H1 (cell line): ENCODE data around the gene WDR93. TPM values are rescaled to one million over a fixed set of nuclear protein-coding genes. Genes with fewer than 3 reads are reported as not detected.

Source experiments
- CTCF ChIA-PET: fragments of 300-600 bp; sonication (Branson Sonifier 250); formaldehyde crosslinking; loops from one replicate; lab custom pipeline; 2021; ENCODE audit not compliant: partially characterized antibody; lab: Charles Lee
- POLR2A ChIA-PET: fragments of 300-600 bp; sonication (Branson Sonifier 250); formaldehyde crosslinking; loops from one replicate; lab custom pipeline; 2021; ENCODE audit warnings: inconsistent platforms; ENCODE audit not compliant: partially characterized antibody; lab: Charles Lee
- DNase-seq, 2 experiments: peaks; one replicate each; pipeline versions ENCODE4 v3.0.0 to v3.0.0-alpha.2; 2010 to 2022; ENCODE audit warnings: low spot score in 2 of 2, low read depth in 1 of 2, mixed read lengths in 1 of 2
- FAIRE-seq: peaks from 2 replicates; lab custom pipeline; 2011; peaks lifted over from hg19 to GRCh38; lab: Jason Lieb, UNC
- H2AFZ ChIP-seq: 2 replicates; pipeline ENCODE4 v1.8.1; 2012; ENCODE audit warnings: low read length, inconsistent platforms
- H2AK5ac ChIP-seq: 2 replicates; pipeline ENCODE4 v1.6.1; 2013; ENCODE audit warnings: low read depth, low read length
- H2BK120ac ChIP-seq: replicated peaks from 2 replicates; pipeline ENCODE3; 2013; ENCODE audit warnings: low read depth, low read length, inconsistent platforms
- H2BK12ac ChIP-seq: 2 replicates; pipeline ENCODE4 v1.6.1; 2013; ENCODE audit warnings: low read depth, low read length
- H2BK15ac ChIP-seq: 2 replicates; pipeline ENCODE4 v1.6.1; 2013; ENCODE audit warnings: low read length
- H2BK20ac ChIP-seq: 2 replicates; pipeline ENCODE4 v1.6.1; 2013; ENCODE audit warnings: low read length
- H2BK5ac ChIP-seq: 2 replicates; pipeline ENCODE4 v1.6.1; 2013; ENCODE audit warnings: low read depth, low read length
- H3K14ac ChIP-seq: 2 replicates; pipeline ENCODE4 v1.6.1; 2013; ENCODE audit warnings: inconsistent platforms; ENCODE audit not compliant: insufficient read length
- H3K18ac ChIP-seq: 2 replicates; pipeline ENCODE4 v1.6.1; 2013; ENCODE audit warnings: low read length; ENCODE audit errors: extremely low read depth
- H3K23ac ChIP-seq: 2 replicates; pipeline ENCODE4 v1.6.1; 2013; ENCODE audit warnings: inconsistent platforms; ENCODE audit not compliant: insufficient read length
- H3K23me2 ChIP-seq: 2 replicates; pipeline ENCODE4 v1.6.1; 2013; ENCODE audit warnings: low read depth, low read length
- H3K27ac ChIP-seq: 2 replicates; pipeline ENCODE4 v1.6.1; 2011; ENCODE audit warnings: low read depth, low read length, inconsistent platforms
- H3K27me3 ChIP-seq, 4 experiments: replicated peaks in 1 of 4; 1 replicate in 1 of 4; 2 replicates in 3 of 4; pipeline versions ENCODE4 v1.6.1 to v1.8.1; 2011 to 2013; ENCODE audit warnings: low read length in 3 of 4, mild to moderate bottlenecking in 3 of 4, inconsistent platforms in 2 of 4, mixed read lengths in 2 of 4, moderate library complexity in 1 of 4; ENCODE audit not compliant: control insufficient read depth in 3 of 4, insufficient read depth in 3 of 4; ENCODE audit errors: extremely low read depth in 1 of 4
- H3K36me3 ChIP-seq, 4 experiments: 2 replicates each; pipeline versions ENCODE4 v1.6.1 to v1.8.1; 2011 to 2013; ENCODE audit warnings: mild to moderate bottlenecking in 4 of 4, low read length in 3 of 4, moderate library complexity in 2 of 4, control low read depth in 1 of 4, inconsistent platforms in 1 of 4; ENCODE audit not compliant: insufficient read depth in 4 of 4, control insufficient read depth in 2 of 4
- H3K4ac ChIP-seq: replicated peaks from 2 replicates; pipeline ENCODE3; 2013; ENCODE audit warnings: low read length, low read depth, mixed read lengths, inconsistent platforms; ENCODE audit not compliant: insufficient read length
- H3K4me1 ChIP-seq, 4 experiments: replicated peaks in 1 of 4; 1 replicate in 1 of 4; 2 replicates in 3 of 4; pipeline versions ENCODE4 v1.6.1 to v1.8.1; 2011 to 2013; ENCODE audit warnings: low read length in 3 of 4, inconsistent platforms in 2 of 4, mixed read lengths in 1 of 4; ENCODE audit not compliant: insufficient read depth in 4 of 4, control insufficient read depth in 3 of 4
- H3K4me2 ChIP-seq, 2 experiments: 2 replicates each; pipeline versions ENCODE4 v1.6.1 to v1.8.1; 2011 to 2013; ENCODE audit warnings: low read depth in 2 of 2, low read length in 2 of 2, control low read depth in 1 of 2, inconsistent platforms in 1 of 2, mild to moderate bottlenecking in 1 of 2; ENCODE audit not compliant: insufficient read depth in 1 of 2
- H3K4me3 ChIP-seq, 4 experiments: fragments of 200-600, 300-600 bp in 1 of 4; sonication (generic), shearing (Covaris generic), sonication (Bioruptor Twin) in 1 of 4; 2 replicates each; pipeline versions ENCODE4 v1.5.1 to v1.8.1; 2011 to 2016; ENCODE audit warnings: low read length in 4 of 4, low read depth in 3 of 4, control low read depth in 2 of 4, inconsistent platforms in 2 of 4, mild to moderate bottlenecking in 2 of 4, mixed read lengths in 1 of 4, moderate library complexity in 1 of 4; ENCODE audit not compliant: insufficient read depth in 2 of 4; ENCODE audit errors: extremely low read depth in 1 of 4
- H3K56ac ChIP-seq: replicated peaks from 2 replicates; pipeline ENCODE3; 2013; ENCODE audit warnings: low read depth, mild to moderate bottlenecking, mixed read lengths, low read length, inconsistent platforms; ENCODE audit not compliant: insufficient read length
- H3K79me1 ChIP-seq: 2 replicates; pipeline ENCODE4 v1.6.1; 2013; ENCODE audit warnings: low read depth, low read length, control low read depth
- H3K79me2 ChIP-seq, 2 experiments: 2 replicates each; pipeline versions ENCODE4 v1.6.1 to v1.8.1; 2012 to 2013; ENCODE audit warnings: low read length in 2 of 2, mild to moderate bottlenecking in 2 of 2, inconsistent platforms in 1 of 2; ENCODE audit not compliant: insufficient read depth in 2 of 2, control insufficient read depth in 1 of 2
- H3K9ac ChIP-seq, 4 experiments: replicated peaks in 1 of 4; 1 replicate in 1 of 4; 2 replicates in 3 of 4; pipeline versions ENCODE4 v1.6.1 to v1.8.1; 2011 to 2013; ENCODE audit warnings: low read depth in 3 of 4, low read length in 3 of 4, control low read depth in 2 of 4, mild to moderate bottlenecking in 2 of 4, moderate library complexity in 2 of 4, inconsistent platforms in 1 of 4; ENCODE audit errors: extremely low read depth in 1 of 4
- H3K9me3 ChIP-seq, 2 experiments: 2 replicates each; pipeline versions ENCODE4 v1.6.1 to v1.8.1; 2012 to 2013; ENCODE audit warnings: mild to moderate bottlenecking in 2 of 2, moderate library complexity in 2 of 2, control low read depth in 1 of 2, inconsistent platforms in 1 of 2, low read depth in 1 of 2, low read length in 1 of 2, mixed read lengths in 1 of 2; ENCODE audit not compliant: insufficient read depth in 2 of 2
- H4K20me1 ChIP-seq, 2 experiments: replicated peaks in 1 of 2; 2 replicates each; pipeline versions ENCODE3 to v1.8.1; 2011 to 2013; ENCODE audit warnings: inconsistent platforms in 2 of 2, low read length in 2 of 2, mild to moderate bottlenecking in 1 of 2; ENCODE audit not compliant: insufficient read depth in 2 of 2, control insufficient read depth in 1 of 2
- H4K5ac ChIP-seq: 2 replicates; pipeline ENCODE4 v1.6.1; 2013; ENCODE audit warnings: low read length, low read depth, mixed read lengths, inconsistent platforms; ENCODE audit not compliant: insufficient read length
- H4K8ac ChIP-seq: 2 replicates; pipeline ENCODE4 v1.8.0; 2013; ENCODE audit warnings: mild to moderate bottlenecking, moderate library complexity, low read length, inconsistent platforms; ENCODE audit not compliant: insufficient read depth; ENCODE audit errors: extremely low read depth
- H4K91ac ChIP-seq: replicated peaks from 2 replicates; pipeline ENCODE3; 2013; ENCODE audit warnings: low read length, mixed read lengths, inconsistent platforms; ENCODE audit not compliant: insufficient read length
- BACH1 ChIP-seq: IDR thresholded peaks from 2 replicates; pipeline ENCODE4 v1.6.1; 2012; ENCODE audit warnings: low read length, improper control_type of control experiment
- CBX5 ChIP-seq: fragments of 300-800, 300-1000 bp; sonication (generic); IDR thresholded peaks from 2 replicates; pipeline ENCODE4 v1.7.1; 2016; ENCODE audit warnings: antibody characterized with exemption, low read length, low read depth
- CHD1 ChIP-seq: IDR thresholded peaks from 2 replicates; pipeline ENCODE4 v1.6.1; 2012; ENCODE audit warnings: low read depth, low read length, improper control_type of control experiment
- CTCF ChIP-seq, 3 experiments: IDR thresholded peaks; 1 replicate in 2 of 3; 2 replicates in 1 of 3; pipeline versions ENCODE4 v1.5.1 to v1.6.1; 2011; ENCODE audit warnings: low read length in 3 of 3, mild to moderate bottlenecking in 3 of 3, inconsistent platforms in 2 of 3, low read depth in 1 of 3, moderate library complexity in 1 of 3; ENCODE audit not compliant: insufficient read depth in 1 of 3; ENCODE audit errors: control extremely low read depth in 1 of 3
- EZH2 ChIP-seq: fragments of 200-600 bp; sonication (generic); IDR thresholded peaks from 2 replicates; pipeline ENCODE4 v1.7.1; 2012; ENCODE audit warnings: low read depth, mild to moderate bottlenecking, moderate library complexity, low read length, inconsistent platforms; ENCODE audit not compliant: severe bottlenecking
- PHF8 ChIP-seq: fragments of 200-600 bp; sonication (generic); conservative IDR thresholded peaks from 2 replicates; pipeline ENCODE4 v1.7.1; 2012; ENCODE audit warnings: low read depth, mild to moderate bottlenecking, inconsistent platforms, low read length, moderate library complexity
- RAD21 ChIP-seq, 2 experiments: IDR thresholded peaks in 1 of 2; conservative IDR thresholded peaks in 1 of 2; 2 replicates each; pipeline ENCODE4 v1.6.1; 2011; ENCODE audit warnings: low read depth in 2 of 2, low read length in 2 of 2, improper control_type of control experiment in 1 of 2, inconsistent platforms in 1 of 2, mild to moderate bottlenecking in 1 of 2, moderate library complexity in 1 of 2
- RXRA ChIP-seq: IDR thresholded peaks from 2 replicates; pipeline ENCODE4 v1.6.1; 2011; ENCODE audit warnings: low read depth, mild to moderate bottlenecking, low read length, moderate library complexity; ENCODE audit not compliant: insufficient read depth
- SP1 ChIP-seq: IDR thresholded peaks from 2 replicates; pipeline ENCODE4 v1.6.1; 2011; ENCODE audit warnings: low read depth, low read length
- SP4 ChIP-seq: IDR thresholded peaks from 2 replicates; pipeline ENCODE4 v1.6.1; 2012; ENCODE audit warnings: low read length, inconsistent platforms
- SUZ12 ChIP-seq: fragments of 200-600 bp; sonication (generic); IDR thresholded peaks from 2 replicates; pipeline ENCODE4 v1.6.1; 2012; ENCODE audit warnings: mild to moderate bottlenecking, inconsistent platforms, low read length, moderate library complexity, mixed read lengths
- WGBS, 2 experiments: shearing (Covaris generic) in 1 of 2; methylation state at CpG; one replicate each; pipeline versions ENCODE4 v1.1.6 to v1.1.7; 2013 to 2015; ENCODE audit warnings: low lambda C conversion rate in 2 of 2, mixed read lengths in 2 of 2, inconsistent platforms in 1 of 2, low coverage in 1 of 2, missing lambda C conversion rate in 1 of 2; ENCODE audit not compliant: insufficient replicate concordance in 2 of 2, insufficient coverage in 1 of 2, insufficient read length in 1 of 2; ENCODE audit errors: extremely low coverage in 1 of 2, missing lambda C conversion rate in 1 of 2; 5-methylcytosine and 5-hydroxymethylcytosine counted together
- polyA plus RNA-seq, 7 experiments: library from polyadenylated mRNA; depleted of rRNA in 3 of 7; stranded (reverse) in 5 of 7; unstranded in 2 of 7; fragments of >200 nt in 5 of 7; fragments of 200-250 nt in 2 of 7; gene quantifications; 1 replicate in 5 of 7; 2 replicates in 1 of 7; 4 replicates in 1 of 7; pipeline versions ENCODE4 v1.2.1 to v1.2.3, GENCODE V29; 2011 to 2013; ENCODE audit warnings: missing spikeins in 2 of 7, mixed read lengths in 2 of 7
- total RNA-seq: library from RNA; stranded (reverse); fragmentation: NEBNext Ultra II Directional; extraction: Animal tissue kit (Norgen Biotek cat#: 25700); gene quantifications from 2 replicates; pipeline ENCODE4 v1.2.1, GENCODE V29; 2021

The WDR93 gene
- total and polyA plus RNA-seq, 2 of the 8 experiments (the other 6 are each of a cell fraction or from before 2014, with no cell fraction given), result 0.03 TPM; not detected in 1

GRCh38 chr15:89671687-89672086 is 18.9 kb upstream of the WDR93 start:
- Histone ChIP-seq H3K79me1 (no peaks in the 10 kb centered on the region), H3K27me3 (peaks cover 0 to 3% (median 0%) of the 10 kb centered on the region in 4 experiments; a peak in 1 of 7 replicates), H3K23ac (no peak overlapping the region), H3K56ac (no peak overlapping the region), H2BK20ac (no peak overlapping the region), H3K14ac (no peak overlapping the region), H2BK12ac (no peak overlapping the region), H3K36me3 (no peaks in the 10 kb centered on the region), H4K20me1 (no peaks in the 10 kb centered on the region), H3K27ac (no peak overlapping the region), H2AK5ac (no peak overlapping the region), H3K9me3 (no peaks in the 10 kb centered on the region), H2AFZ (no peak overlapping the region), H3K4ac (no peak overlapping the region), H3K9ac (no peak overlapping the region), H4K5ac (no peak overlapping the region), H4K91ac (no peak overlapping the region), H4K8ac (no peak overlapping the region), H2BK120ac (no peak overlapping the region), H3K4me1 (peaks cover 0 to 2% (median 0%) of the 10 kb centered on the region in 4 experiments; a peak in 4 of 7 replicates), H3K4me2 (no peak overlapping the region), H3K18ac (no peak overlapping the region), H2BK15ac (0 out of 2 replicates have a peak overlapping the region, but pooled peaks have one; percentile 16), H3K4me3 (no peak overlapping the region), H3K79me2 (no peaks in the 10 kb centered on the region), H2BK5ac (no peak overlapping the region), H3K23me2 (no peaks in the 10 kb centered on the region)
- POLR2A ChIA-PET, result interaction anchor here (1.1 to 1.5 kb wide), 2 partner anchors 24 to 96 kb away, joined by 3 read pairs; partner anchors contain the start of gene TICRR
- CTCF ChIA-PET, result interaction anchor here (1.1 to 6.6 kb wide), 7 partner anchors 10 to 24 kb away, joined by 3 to 43 read pairs (median 12); partner anchors contain the start of genes PEX11A and WDR93
- TF ChIP-seq SP4 (no peak), CBX5 (no peak), RAD21 (IDR thresholded peaks at IDR 0.05 in 1 of 2, conservative IDR thresholded peaks at IDR 0.05 in 1 of 2; ENCODE audit: low read depth in 2 of 2, low read length in 2 of 2) (no peak), CTCF (IDR thresholded peaks at IDR 0.05; ENCODE audit: control extremely low read depth in 1 of 3, insufficient read depth in 1 of 3, low read depth in 1 of 3, low read length in 3 of 3) (no peak), SP1 (no peak), CHD1 (no peak), RXRA (no peak), EZH2 (no peak), BACH1 (no peak), SUZ12 (no peak), PHF8 (no peak)
- DNase-seq (no peak), FAIRE-seq (no peak)
- WGBS, 2 experiments, result 57% methylated on average over 4 of the region's 4 CpGs; no CpG with 5 or more reads in 1 of the 2 experiments
